ENCODE data around the gene SPPL3.

DNA sequence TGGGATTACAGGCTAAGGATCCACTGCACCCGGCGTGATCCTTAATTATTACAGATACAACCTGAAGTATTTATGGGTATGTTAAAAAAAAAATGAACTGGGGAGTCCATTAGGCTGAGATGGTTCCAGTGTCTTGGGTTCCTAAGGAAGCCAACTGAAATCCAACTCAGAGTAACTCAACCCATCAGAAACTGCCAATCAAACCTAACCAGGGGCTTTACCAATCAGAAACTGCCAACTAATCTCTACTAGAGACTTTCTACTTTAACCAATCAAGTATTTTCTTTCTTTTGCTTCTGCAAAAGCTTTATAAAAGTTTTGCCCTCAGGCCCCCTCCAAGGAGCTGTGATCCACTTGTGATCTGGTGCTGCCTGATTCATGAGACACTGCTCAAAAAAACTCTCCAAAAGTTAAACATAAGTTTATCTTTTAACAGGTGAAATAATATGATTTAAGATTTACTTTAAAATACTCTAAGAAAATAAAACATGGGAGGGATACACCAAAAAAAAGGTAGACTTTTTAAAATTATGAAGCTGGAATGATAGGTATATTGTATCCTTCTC, 90.5 kb downstream of the SPPL3 start:
- TF ChIP-seq, protein P1, sequence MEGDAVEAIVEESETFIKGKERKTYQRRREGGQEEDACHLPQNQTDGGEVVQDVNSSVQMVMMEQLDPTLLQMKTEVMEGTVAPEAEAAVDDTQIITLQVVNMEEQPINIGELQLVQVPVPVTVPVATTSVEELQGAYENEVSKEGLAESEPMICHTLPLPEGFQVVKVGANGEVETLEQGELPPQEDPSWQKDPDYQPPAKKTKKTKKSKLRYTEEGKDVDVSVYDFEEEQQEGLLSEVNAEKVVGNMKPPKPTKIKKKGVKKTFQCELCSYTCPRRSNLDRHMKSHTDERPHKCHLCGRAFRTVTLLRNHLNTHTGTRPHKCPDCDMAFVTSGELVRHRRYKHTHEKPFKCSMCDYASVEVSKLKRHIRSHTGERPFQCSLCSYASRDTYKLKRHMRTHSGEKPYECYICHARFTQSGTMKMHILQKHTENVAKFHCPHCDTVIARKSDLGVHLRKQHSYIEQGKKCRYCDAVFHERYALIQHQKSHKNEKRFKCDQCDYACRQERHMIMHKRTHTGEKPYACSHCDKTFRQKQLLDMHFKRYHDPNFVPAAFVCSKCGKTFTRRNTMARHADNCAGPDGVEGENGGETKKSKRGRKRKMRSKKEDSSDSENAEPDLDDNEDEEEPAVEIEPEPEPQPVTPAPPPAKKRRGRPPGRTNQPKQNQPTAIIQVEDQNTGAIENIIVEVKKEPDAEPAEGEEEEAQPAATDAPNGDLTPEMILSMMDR (IDR thresholded peaks at IDR 0.05): no peak
- TF ChIP-seq POLR2A (IDR thresholded peaks at IDR 0.05): no peak
